ENCODE measurements around the gene PFDN5. TPM values are rescaled to one million over a fixed set of nuclear protein-coding genes. Genes with fewer than 3 reads are reported as not detected.
"Not testable (repeated sequence)": the region's sequence is repeated elsewhere in the genome, so short reads cannot be mapped to it uniquely, and the experiment has no call there.

Gene PFDN5
- total RNA-seq, 4 donors from 2014 or later: 522 to 562 (median 543) TPM

DNA sequence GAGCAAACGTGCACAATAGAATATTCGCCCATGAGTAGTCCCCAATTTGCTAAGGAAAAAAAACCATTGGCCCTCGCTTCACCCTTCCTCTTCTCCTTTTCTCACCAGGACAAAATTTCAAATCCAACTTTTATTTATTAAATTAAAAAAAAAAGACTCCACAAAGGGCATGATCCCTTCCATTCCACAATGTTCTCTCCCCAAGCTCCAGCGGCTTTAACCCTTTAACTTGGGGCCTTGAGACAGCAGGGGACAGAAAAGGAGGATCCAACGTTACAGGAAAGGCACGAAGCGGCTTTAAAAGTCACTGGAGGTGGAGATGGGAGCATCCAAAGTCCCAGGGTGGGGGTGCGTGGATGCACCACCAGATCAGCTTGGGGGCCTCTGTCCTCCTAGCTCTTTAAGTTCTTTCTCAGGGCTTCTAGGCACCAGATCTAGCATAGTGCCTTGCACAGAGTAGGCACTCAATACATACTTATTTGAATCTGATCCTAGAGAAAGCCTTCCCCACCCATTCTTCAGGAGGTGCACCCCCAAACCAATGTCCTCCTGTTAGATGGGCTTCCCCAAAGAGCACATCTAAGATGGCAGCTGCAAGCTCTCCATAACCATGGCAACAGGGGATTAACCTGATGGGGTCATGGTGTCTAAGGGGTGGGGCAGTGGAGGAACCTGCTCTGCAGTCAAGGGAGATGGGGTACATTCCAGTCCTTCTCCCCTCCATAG lies 31.3 kb downstream of the PFDN5 start:
- 77 to 84% methylated on average over 8 of the region's 8 CpGs for WGBS, 2 donors
- no peak overlapping the region for H3K4me3 ChIP-seq (ENCODE audit: low read depth, poor library complexity, severe bottlenecking)
- intact Hi-C loops (cut with DNase I; ENCODE audit: low total_unique reads): no loop called here
- no peak for DNase-seq (ENCODE audit: low spot score in 2 of 2)
- TF ChIP-seq CTCF (IDR thresholded peaks at IDR 0.05) (no peak), POLR2A (IDR thresholded peaks at IDR 0.05) (no peak)

DNA sequence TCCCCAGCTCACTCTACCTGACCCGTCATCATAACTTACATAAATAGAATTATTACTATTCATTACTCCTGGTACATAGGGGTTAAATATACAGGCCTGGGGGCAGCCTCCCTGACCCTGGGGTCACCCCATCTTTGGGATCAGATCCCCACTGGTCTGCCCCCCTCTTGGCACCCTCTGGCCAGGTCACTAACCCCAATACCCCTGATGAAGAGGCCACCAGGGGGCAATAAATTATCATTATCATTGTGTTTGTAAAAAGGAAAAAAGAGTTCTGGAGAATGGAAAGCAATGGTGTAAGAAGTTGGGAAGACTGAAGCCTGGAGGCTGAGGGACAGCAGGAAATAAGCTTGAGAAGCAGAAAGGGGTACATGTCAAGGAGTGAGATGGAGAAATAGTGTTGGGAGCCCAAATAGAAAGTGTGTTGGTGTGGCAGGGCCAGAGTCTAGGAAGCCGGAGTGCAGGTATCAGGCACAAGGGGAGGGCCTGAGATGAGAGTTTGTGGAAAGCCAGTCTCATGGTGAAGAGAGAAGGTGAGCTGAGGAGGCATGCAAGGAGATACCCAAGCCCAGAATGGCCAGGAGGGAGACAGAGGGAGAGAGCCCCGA lies 32.2 kb downstream of the PFDN5 start:
- H3K4me3 ChIP-seq (ENCODE audit: low read depth, poor library complexity, severe bottlenecking): no peak overlapping the region
- TF ChIP-seq CTCF (IDR thresholded peaks at IDR 0.05): no peak
- no peak for TF ChIP-seq POLR2A (IDR thresholded peaks at IDR 0.05)
- no peak for DNase-seq (ENCODE audit: low spot score in 2 of 2)
- intact Hi-C loops (cut with DNase I; ENCODE audit: low total_unique reads): no loop called here
- 85 to 91% methylated on average over 3 of the region's 3 CpGs for WGBS, 2 donors

GRCh38 chr12:53328043-53328435 lies 32.7 kb downstream of the PFDN5 start:
- H3K4me3 ChIP-seq (ENCODE audit: low read depth, poor library complexity, severe bottlenecking): no peak overlapping the region
- WGBS, 2 donors: 51 to 53% methylated on average over 10 to 16 of the region's 16 CpGs
- DNase-seq (ENCODE audit: low spot score in 2 of 2): no peak
- intact Hi-C loops (cut with DNase I; ENCODE audit: low total_unique reads): no loop called here
- no peak for TF ChIP-seq POLR2A (IDR thresholded peaks at IDR 0.05)
- TF ChIP-seq CTCF (IDR thresholded peaks at IDR 0.05): no peak

DNA sequence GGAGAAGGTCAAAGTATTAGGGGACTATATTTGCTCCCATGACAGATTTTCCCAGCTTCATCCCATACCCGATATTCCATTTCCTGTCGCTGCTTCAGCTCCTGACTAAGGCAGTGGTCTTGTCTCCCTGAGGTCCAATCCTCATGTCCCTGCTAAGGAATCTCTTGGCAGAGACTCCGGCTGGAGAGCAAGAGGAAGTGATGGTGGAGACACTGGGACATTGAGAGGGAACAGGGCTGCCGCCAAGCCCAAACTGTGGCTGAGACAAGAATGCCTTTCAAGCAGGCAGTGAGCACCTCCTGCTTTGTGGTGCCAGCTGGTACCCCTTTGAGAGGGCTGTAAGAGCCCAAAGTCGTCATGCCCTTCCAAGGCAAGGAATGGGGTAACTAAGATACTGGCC lies 35.3 kb downstream of the PFDN5 start:
- no peak overlapping the region for H3K4me3 ChIP-seq (ENCODE audit: low read depth, poor library complexity, severe bottlenecking)
- no peak for TF ChIP-seq POLR2A (IDR thresholded peaks at IDR 0.05)
- no peak for DNase-seq (ENCODE audit: low spot score in 2 of 2)
- intact Hi-C loops (cut with DNase I; ENCODE audit: low total_unique reads): no loop called here
- WGBS, 2 donors: 75 to 82% methylated on average over 5 of the region's 5 CpGs

DNA sequence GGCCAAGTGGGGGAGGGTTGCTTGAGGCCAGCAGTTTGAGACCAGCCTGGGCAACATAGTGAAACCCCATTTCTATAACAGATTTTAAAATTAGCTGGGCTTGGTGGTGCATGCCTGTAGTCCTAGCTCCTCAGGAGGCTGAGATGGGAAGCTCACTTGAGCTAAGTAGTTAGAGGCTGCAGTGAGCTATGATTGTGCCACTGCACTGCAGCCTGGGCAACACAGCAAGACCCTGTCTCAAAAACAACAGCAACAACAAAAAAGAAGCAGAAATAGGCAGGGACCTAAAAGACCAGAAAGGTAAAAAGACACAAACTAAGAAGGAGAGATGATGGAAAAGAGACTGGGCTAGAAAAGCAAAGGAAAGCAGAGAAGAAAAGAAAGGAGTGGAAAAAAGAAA lies 37.0 kb downstream of the PFDN5 start:
- DNase-seq (ENCODE audit: low spot score in 2 of 2); H3K4me3 ChIP-seq (ENCODE audit: low read depth, poor library complexity, severe bottlenecking); intact Hi-C loops (cut with DNase I; ENCODE audit: low total_unique reads): not testable (repeated sequence)

GRCh38 chr12:53332744-53333143 lies 37.4 kb downstream of the PFDN5 start:
- intact Hi-C loops (cut with DNase I; ENCODE audit: low total_unique reads): no loop called here
- WGBS, 2 donors: 67 to 77% methylated on average over 15 of the region's 15 CpGs
- H3K4me3 ChIP-seq (ENCODE audit: low read depth, poor library complexity, severe bottlenecking): no peak overlapping the region
- TF ChIP-seq POLR2A (IDR thresholded peaks at IDR 0.05) (no peak), CTCF (IDR thresholded peaks at IDR 0.05) (no peak)
- no peak for DNase-seq (ENCODE audit: low spot score in 2 of 2)

GRCh38 chr12:53333289-53333688 lies 37.9 kb downstream of the PFDN5 start:
- no peak overlapping the region for H3K4me3 ChIP-seq (ENCODE audit: low read depth, poor library complexity, severe bottlenecking)
- intact Hi-C loops (cut with DNase I; ENCODE audit: low total_unique reads): no loop called here
- TF ChIP-seq CTCF (IDR thresholded peaks at IDR 0.05) (no peak), POLR2A (IDR thresholded peaks at IDR 0.05) (no peak)
- WGBS, 2 donors: 84 to 86% methylated on average over 4 of the region's 4 CpGs
- DNase-seq (ENCODE audit: low spot score in 2 of 2): no peak
